ENCODE results near the gene MTMR2. TPM values are rescaled to one million over a fixed set of nuclear protein-coding genes. Genes with fewer than 3 reads are reported as not detected.

Gene MTMR2
- total RNA-seq, 1 donor from 2014 or later: 15.0 TPM

DNA sequence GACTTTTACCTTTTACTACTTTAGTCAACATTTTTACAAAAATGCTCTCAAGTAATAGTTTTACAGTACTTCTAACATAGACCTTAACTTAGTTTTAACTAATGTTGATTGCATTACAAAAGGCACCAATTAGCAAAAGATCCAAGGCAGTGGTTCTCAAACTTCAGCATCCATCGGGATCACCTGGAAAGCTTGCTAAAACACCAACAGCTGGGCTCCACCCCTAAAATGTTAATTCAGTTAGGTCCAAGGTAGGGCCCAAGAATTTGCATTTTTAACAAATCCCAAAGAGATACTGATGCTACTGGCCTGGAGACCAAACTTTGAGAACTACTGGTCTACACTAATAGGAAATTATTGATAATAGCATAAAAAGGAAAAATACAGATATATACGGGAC, 5.9 kb downstream of the MTMR2 start:
- TF ChIP-seq, protein P1, sequence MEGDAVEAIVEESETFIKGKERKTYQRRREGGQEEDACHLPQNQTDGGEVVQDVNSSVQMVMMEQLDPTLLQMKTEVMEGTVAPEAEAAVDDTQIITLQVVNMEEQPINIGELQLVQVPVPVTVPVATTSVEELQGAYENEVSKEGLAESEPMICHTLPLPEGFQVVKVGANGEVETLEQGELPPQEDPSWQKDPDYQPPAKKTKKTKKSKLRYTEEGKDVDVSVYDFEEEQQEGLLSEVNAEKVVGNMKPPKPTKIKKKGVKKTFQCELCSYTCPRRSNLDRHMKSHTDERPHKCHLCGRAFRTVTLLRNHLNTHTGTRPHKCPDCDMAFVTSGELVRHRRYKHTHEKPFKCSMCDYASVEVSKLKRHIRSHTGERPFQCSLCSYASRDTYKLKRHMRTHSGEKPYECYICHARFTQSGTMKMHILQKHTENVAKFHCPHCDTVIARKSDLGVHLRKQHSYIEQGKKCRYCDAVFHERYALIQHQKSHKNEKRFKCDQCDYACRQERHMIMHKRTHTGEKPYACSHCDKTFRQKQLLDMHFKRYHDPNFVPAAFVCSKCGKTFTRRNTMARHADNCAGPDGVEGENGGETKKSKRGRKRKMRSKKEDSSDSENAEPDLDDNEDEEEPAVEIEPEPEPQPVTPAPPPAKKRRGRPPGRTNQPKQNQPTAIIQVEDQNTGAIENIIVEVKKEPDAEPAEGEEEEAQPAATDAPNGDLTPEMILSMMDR (IDR thresholded peaks at IDR 0.05; ENCODE audit: insufficient read depth, low read length, severe bottlenecking): no peak
- H3K27me3 ChIP-seq (ENCODE audit: control insufficient read depth, insufficient read depth, low read length): no peaks in the 10 kb centered on the region
- FAIRE-seq (no peak), DNase-seq (ENCODE audit: low read depth) (no peak)
- H3K36me3 ChIP-seq (ENCODE audit: control insufficient read depth, insufficient read depth, low read length): no peaks in the 10 kb centered on the region
- no peak overlapping the region for H3K4me3 ChIP-seq (ENCODE audit: low read depth, low read length)

DNA sequence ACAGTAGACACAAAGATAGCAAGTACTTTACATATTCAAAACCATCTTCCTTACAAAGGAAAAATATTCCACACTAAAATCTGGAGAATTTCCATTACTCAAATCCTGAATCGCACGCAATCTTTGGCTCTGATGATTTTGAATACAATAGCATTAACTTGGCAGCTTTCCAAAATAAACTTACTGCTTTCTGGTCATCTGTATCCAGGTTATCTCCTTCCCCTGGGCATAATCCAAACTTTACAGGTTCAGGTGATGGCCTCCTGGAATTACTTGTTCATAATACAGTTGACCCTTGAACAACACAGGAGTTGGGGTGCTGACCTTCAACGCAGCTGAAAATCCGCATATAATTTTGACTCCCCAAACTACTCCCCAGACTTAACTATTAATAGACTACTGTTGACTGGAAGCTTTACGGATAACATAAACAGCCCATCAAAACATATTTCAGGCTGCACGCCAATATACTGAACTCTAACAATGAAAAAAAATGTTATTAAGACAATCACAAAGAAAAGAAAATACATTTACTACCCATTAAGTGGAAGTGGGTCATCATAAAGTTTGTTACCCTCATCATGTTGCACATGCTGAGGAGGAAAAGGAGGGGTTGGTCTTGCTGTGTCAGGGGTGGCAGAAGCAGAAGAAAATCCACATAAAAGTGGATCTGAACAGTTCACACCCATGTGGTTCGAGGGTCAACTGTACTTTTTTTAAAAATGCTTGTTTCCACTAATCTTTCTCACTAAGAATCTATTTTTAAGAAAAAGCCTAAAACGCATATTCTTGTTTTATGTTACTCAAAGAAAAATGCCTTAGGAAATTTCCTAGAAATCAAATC, 6.5 kb downstream of the MTMR2 start:
- Histone ChIP-seq H3K27me3 (ENCODE audit: control insufficient read depth, insufficient read depth, low read length) (no peaks in the 10 kb centered on the region), H3K36me3 (ENCODE audit: control insufficient read depth, insufficient read depth, low read length) (no peaks in the 10 kb centered on the region), H3K4me3 (ENCODE audit: low read depth, low read length) (no peak overlapping the region)
- peak; percentile 57 for DNase-seq (ENCODE audit: low read depth)
- FAIRE-seq: no peak
- TF ChIP-seq, protein P1 (IDR thresholded peaks at IDR 0.05; ENCODE audit: insufficient read depth, low read length, severe bottlenecking): no peak

DNA sequence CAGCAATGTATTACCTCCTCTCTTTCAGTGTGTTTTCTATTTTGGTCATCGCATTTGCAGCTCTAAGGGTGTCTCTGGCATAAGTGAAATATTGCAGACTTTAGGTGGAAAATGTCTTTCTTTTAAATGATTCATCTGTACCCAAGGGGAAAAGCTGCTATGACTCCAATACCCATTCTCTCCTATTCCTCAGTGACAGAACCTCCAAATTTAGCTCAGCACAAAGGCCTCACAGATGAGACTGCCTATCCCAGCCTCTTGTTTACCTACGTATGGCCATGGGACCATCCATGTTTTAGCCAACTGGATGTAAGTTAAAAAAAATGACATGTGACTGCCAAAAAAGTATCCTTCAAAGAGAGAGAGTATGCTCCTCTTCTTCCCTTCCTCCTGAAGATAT, 7.9 kb downstream of the MTMR2 start:
- H3K36me3 ChIP-seq (ENCODE audit: control insufficient read depth, insufficient read depth, low read length): no peaks in the 10 kb centered on the region
- TF ChIP-seq, protein P1 (IDR thresholded peaks at IDR 0.05; ENCODE audit: insufficient read depth, low read length, severe bottlenecking): no peak
- no peaks in the 10 kb centered on the region for H3K27me3 ChIP-seq (ENCODE audit: control insufficient read depth, insufficient read depth, low read length)
- FAIRE-seq (no peak), DNase-seq (ENCODE audit: low read depth) (no peak)
- no peak overlapping the region for H3K4me3 ChIP-seq (ENCODE audit: low read depth, low read length)

DNA sequence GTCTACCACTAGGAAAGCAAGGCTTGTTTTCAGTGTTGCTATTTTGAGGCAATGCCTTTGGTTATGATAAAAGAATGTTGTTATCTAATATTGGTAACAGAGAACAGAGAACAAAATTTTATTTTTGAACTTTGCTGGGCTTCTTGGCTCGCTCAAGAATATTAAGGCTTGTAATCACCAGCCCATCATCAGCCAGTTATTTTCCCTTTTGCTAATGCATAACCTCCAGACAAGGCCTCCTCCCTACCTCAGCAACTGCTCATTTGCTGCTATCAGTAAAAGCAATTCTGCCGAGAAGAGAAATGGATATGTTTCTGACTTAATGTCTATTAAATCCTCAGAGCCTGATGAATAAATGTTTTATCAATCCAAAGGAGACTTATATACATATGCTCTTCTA, 8.9 kb downstream of the MTMR2 start:
- FAIRE-seq (no peak), DNase-seq (ENCODE audit: low read depth) (no peak)
- H3K4me3 ChIP-seq (ENCODE audit: low read depth, low read length): no peak overlapping the region
- no peaks in the 10 kb centered on the region for H3K27me3 ChIP-seq (ENCODE audit: control insufficient read depth, insufficient read depth, low read length)
- H3K36me3 ChIP-seq (ENCODE audit: control insufficient read depth, insufficient read depth, low read length): no peaks in the 10 kb centered on the region
- TF ChIP-seq, protein P1 (IDR thresholded peaks at IDR 0.05; ENCODE audit: insufficient read depth, low read length, severe bottlenecking): no peak

DNA sequence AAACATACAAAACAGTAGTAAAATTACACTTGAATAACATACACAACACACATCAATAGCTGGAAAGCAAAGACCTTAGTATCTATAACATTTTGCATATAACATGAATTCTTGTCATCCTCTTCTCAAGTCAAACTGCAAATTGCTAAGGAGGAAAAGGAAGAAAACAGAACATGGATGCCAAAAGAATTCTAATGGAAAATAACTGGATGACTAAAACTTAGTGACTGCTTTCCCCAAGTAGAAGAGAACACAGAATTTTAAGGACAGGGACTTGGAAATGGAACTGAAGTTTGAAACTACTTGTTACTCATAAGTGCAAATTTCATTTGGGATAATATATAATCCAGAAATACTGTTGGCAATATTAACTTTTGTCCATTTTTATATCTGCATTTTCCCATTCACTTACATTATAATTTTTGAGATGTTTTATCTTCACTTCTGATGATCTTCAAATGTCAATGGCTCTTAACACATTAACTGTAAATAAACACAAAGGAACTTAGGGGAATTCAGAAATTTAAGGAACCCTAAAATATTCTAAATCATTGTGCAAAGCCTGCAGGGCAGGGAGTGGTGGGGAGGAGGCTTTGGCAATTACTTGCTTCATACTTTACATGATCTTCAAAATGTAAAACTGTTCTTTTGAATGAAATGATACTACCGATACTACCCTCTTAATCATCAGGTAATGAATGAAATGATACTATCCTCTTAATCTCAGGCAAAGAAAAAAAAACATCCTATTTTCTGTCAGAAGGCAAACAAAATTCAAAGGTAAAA, 9.9 kb downstream of the MTMR2 start:
- FAIRE-seq (no peak), DNase-seq (ENCODE audit: low read depth) (no peak)
- TF ChIP-seq, protein P1 (IDR thresholded peaks at IDR 0.05; ENCODE audit: insufficient read depth, low read length, severe bottlenecking): no peak
- H3K36me3 ChIP-seq (ENCODE audit: control insufficient read depth, insufficient read depth, low read length): no peaks in the 10 kb centered on the region
- H3K4me3 ChIP-seq (ENCODE audit: low read depth, low read length): no peak overlapping the region
- H3K27me3 ChIP-seq (ENCODE audit: control insufficient read depth, insufficient read depth, low read length): no peaks in the 10 kb centered on the region
